Right atrium auricular region (tissue), 2 donors: ENCODE data around the gene ZNF407. TPM values are rescaled to one million over a fixed set of nuclear protein-coding genes. Genes with fewer than 3 reads are reported as not detected.
A peak's percentile ranks its signal among the peaks of the same experiment; 100 is the strongest.
"Not testable (repeated sequence)": the region's sequence is repeated elsewhere in the genome, so short reads cannot be mapped to it uniquely, and the experiment has no call there.

ENCODE experiments used
- DNase-seq: peaks from one replicate; pipeline ENCODE4 v3.0.0-alpha.2; 2019; ENCODE audit warnings: low spot score
- H3K27ac ChIP-seq, 2 donors: fragments of 200-600 bp; sonication (generic); 1 replicate in 1 of 2; 2 replicates in 1 of 2; pipeline ENCODE4 v1.5.1; 2016 to 2019
- H3K27me3 ChIP-seq, 2 donors: fragments of 200-600 bp; sonication (generic); one replicate each; pipeline versions ENCODE4 v1.5.1 to v1.6.0; 2017 to 2019
- H3K36me3 ChIP-seq: fragments of 200-600 bp; sonication (generic); one replicate; pipeline ENCODE4 v1.5.1; 2016
- H3K4me1 ChIP-seq, 2 donors: fragments of 200-600 bp; sonication (generic); one replicate each; pipeline versions ENCODE4 v1.5.1 to v1.6.0; 2017 to 2019
- H3K4me3 ChIP-seq, 2 donors: fragments of 200-600 bp; sonication (generic); 1 replicate in 1 of 2; 2 replicates in 1 of 2; pipeline ENCODE4 v1.5.1; 2017 to 2019; ENCODE audit warnings: mild to moderate bottlenecking in 1 of 2, moderate library complexity in 1 of 2
- H3K9me3 ChIP-seq, 2 donors: fragments of 200-600 bp; sonication (generic); one replicate each; pipeline ENCODE4 v1.5.1; 2019
- CTCF ChIP-seq, 2 donors: fragments of 200-600 bp; sonication (generic); IDR thresholded peaks; one replicate each; pipeline ENCODE4 v1.5.1; 2019; ENCODE audit warnings: antibody characterized with exemption in 2 of 2
- total RNA-seq, 2 donors: library from RNA; depleted of rRNA; stranded (reverse); fragments of >200 nt; gene quantifications; one replicate each; pipeline ENCODE4 v1.1.0, GENCODE V29; 2016

Gene ZNF407
- total RNA-seq, 2 donors from 2014 or later: 7.8 to 8.7 TPM

- H3K27ac ChIP-seq: no peak overlapping the region
- TF ChIP-seq CTCF (IDR thresholded peaks at IDR 0.05): no peak
- H3K4me3 ChIP-seq: no peak overlapping the region
- no peaks in the 10 kb centered on the region for H3K36me3 ChIP-seq
- peak; percentile 13 for DNase-seq
- no peaks in the 10 kb centered on the region for H3K27me3 ChIP-seq
- H3K4me1 ChIP-seq: no peaks in the 10 kb centered on the region
- peaks cover 0 to 2% of the 10 kb centered on the region in 2 donors for H3K9me3 ChIP-seq
These were observed 485.5 kb downstream of the ZNF407 start for GRCh38 chr18:75083131-75083530.

GRCh38 chr18:75083761-75084160 lies 486.1 kb downstream of the ZNF407 start:
- Histone ChIP-seq H3K27me3 (no peaks in the 10 kb centered on the region), H3K27ac (no peak overlapping the region), H3K4me1 (no peaks in the 10 kb centered on the region), H3K4me3 (no peak overlapping the region), H3K9me3 (no peaks in the 10 kb centered on the region), H3K36me3 (no peaks in the 10 kb centered on the region)
- TF ChIP-seq CTCF (IDR thresholded peaks at IDR 0.05): no peak
- peak; percentile 18 for DNase-seq

- H3K36me3 ChIP-seq, H3K9me3 ChIP-seq, H3K27ac ChIP-seq, H3K4me3 ChIP-seq, H3K4me1 ChIP-seq, H3K27me3 ChIP-seq: not testable (repeated sequence)
- peak; percentile 53 for DNase-seq
These were observed 488.0 kb downstream of the ZNF407 start for GRCh38 chr18:75085676-75086075.

GRCh38 chr18:75086494-75087034 lies 488.9 kb downstream of the ZNF407 start:
- Histone ChIP-seq H3K27ac (no peak overlapping the region), H3K9me3 (no peaks in the 10 kb centered on the region), H3K4me1 (no peaks in the 10 kb centered on the region), H3K36me3 (no peaks in the 10 kb centered on the region), H3K4me3 (no peak overlapping the region), H3K27me3 (no peaks in the 10 kb centered on the region)
- no peak for TF ChIP-seq CTCF (IDR thresholded peaks at IDR 0.05)
- peak; percentile 7 for DNase-seq

GRCh38 chr18:75087119-75088020 lies 489.7 kb downstream of the ZNF407 start:
- Histone ChIP-seq H3K9me3 (no peaks in the 10 kb centered on the region), H3K27ac (no peak overlapping the region), H3K4me1 (no peaks in the 10 kb centered on the region), H3K27me3 (no peaks in the 10 kb centered on the region), H3K4me3 (no peak overlapping the region), H3K36me3 (no peaks in the 10 kb centered on the region)
- TF ChIP-seq CTCF (IDR thresholded peaks at IDR 0.05): no peak
- DNase-seq: peak; percentile 55

GRCh38 chr18:75088021-75088506 lies 490.4 kb downstream of the ZNF407 start:
- Histone ChIP-seq H3K4me1 (no peaks in the 10 kb centered on the region), H3K4me3 (no peak overlapping the region), H3K36me3 (no peaks in the 10 kb centered on the region), H3K9me3 (no peaks in the 10 kb centered on the region), H3K27me3 (no peaks in the 10 kb centered on the region), H3K27ac (no peak overlapping the region)
- DNase-seq: no peak
- TF ChIP-seq CTCF (IDR thresholded peaks at IDR 0.05): no peak
